Fibroblast of skin of right biceps (primary cell): ENCODE data around the gene CCR9.
A peak's percentile ranks its signal among the peaks of the same experiment; 100 is the strongest.

Experiments
- DNase-seq: peaks from one replicate; pipeline ENCODE4 v3.0.0-alpha.2; 2013

Gene CCR9

GRCh38 chr3:45910892-45911291, 24.5 kb downstream of the CCR9 start:
- no peak for DNase-seq

DNA sequence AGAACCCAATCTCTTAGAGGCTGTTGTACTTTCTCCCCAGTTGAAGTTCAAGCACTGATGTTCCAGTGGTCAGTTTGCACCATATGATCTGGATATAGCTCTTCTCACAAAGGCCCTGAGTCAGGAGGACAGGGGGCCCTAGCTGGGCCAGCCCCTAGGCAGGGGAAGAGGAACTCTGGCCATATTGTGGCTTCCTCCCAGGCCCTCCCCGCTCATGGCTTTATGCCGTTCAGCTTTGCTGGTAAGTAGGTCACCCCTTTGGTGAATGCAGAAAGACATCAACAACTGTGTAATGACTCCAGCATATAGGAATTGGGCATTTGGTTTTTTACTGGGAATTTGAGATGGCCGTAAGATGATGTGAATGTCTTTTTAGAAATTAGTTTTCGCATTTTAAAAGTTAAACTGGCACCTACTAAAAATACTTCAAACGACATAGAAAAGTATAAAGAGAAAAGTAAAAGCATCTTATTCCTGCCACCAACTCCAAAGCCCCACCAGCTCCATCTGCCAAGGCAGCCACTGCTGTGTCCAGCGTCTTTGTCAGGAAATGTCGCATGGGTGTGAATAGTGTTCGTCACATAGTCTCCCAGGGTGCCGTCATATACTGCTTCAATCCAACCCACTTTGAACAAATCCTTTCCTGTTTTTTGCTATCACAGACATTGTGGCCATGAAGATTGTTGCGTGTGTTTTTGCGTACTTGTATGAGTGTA, 25.3 kb downstream of the CCR9 start:
- DNase-seq: no peak

GRCh38 chr3:45912435-45912834, 26.1 kb downstream of the CCR9 start:
- DNase-seq: no peak

DNA sequence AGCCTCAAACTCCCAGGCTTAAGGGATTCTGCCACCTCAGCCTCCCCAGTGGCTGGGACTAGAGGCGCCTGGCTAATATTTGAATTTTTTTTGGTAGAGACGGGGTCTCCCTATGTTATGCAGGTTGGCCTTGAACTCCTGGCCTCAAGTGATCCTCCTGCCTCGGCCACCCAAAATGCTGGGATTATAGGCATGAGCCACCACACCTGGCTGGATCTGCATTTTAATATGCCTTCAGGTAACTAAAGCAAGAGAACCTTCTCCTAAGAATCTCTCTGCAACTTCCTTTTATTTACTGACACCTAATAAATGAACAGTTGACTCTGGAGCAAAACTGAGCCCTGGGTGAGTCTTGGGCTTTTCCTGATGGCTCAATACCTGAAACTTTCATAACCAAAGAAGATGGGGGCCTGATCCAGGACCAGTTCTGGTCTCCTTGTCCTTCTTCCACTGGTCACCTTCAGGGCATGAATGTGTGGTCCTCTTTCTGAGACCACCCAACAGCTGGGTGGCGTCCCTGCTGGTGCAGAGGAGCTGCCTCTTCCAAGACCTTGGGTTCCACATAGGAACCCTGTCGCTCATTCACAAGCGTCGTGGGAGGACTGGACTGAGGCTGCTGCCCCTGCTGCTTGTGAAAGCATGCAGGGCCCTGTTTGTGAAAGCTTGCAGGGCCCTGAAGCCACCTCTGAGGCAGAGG, 28.2 kb downstream of the CCR9 start:
- no peak for DNase-seq

- DNase-seq: no peak
These were observed 28.7 kb downstream of the CCR9 start for GRCh38 chr3:45915059-45915439.

DNA sequence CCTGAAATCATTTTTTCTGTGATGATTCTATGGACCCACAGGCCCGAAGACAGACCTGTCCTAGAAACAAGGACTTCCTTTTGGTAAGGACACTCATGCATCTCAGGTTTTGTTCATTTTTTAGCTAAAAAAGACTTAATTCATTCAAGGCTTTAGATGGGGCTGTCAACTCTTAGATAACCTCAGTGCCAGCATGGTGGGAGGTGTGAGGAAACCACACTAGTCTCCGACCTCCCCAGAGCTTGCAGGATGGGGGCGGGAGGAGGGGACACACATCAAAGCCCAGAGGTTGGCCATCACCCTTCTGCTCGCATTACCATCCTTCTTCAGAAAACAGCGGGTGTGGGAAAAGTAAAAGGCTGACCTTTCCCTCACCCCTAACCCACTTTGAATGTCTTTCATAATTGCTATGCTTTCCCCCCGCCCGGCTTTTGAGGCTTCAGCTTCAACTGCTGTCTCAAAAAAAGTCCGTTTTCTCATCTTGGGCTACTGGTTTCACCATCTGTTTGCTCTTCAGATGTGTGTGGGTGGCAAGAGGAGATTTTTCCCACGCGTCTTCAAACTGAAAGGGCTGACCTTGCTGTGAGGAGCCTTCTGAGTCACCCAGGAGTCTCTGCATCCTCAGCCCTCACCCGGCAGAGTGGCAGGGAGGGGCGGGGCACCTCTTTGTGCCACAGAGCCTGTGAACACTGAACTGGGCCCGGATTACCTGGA, 29.3 kb downstream of the CCR9 start:
- DNase-seq: peak; percentile 62

GRCh38 chr3:45917146-45917898, 31.0 kb downstream of the CCR9 start:
- no peak for DNase-seq

DNA sequence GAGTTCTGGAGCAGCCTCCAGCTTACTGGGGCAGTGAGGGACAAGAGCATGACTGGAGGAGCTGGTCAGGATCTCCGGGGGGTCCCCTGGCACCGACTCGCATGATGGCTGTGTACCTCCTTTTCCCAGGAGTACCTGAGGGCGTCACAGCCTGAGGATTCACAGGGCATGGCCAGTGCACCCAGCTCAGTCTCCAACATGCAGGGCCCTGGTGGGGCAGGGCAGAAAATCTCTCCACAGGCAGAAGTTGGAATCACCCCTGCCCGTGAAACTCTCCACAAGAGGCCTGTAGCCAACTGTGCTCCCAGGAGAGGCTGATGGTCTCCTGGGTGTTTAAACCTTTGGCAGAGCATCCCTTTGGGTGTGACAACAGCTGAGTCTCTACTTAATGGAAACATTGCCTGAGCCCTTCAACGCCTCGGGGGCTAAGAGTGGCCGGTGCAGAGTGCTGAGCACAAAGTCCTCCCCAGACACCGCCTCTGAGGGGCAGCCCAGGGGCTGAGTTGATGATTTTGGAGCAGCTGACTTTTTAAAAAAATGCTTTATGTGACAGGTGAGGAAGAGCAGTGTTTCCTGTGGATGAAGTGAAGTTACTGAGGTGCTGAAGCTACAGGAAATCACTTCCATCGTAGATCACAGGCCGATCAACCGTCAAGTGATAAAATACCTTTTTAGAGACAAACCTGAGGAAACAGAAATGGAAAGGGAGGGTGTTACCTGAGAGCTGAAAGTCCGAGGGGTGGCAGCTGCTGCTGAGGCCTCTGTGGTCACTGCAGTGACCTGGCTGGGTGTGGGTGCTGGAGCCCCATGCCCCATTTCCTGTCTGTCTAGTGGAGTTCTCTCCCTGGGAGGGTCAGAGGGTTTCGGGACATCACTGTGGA, 35.1 kb downstream of the CCR9 start:
- DNase-seq: no peak

- no peak for DNase-seq
These were observed 35.6 kb downstream of the CCR9 start for GRCh38 chr3:45922039-45922326.

DNA sequence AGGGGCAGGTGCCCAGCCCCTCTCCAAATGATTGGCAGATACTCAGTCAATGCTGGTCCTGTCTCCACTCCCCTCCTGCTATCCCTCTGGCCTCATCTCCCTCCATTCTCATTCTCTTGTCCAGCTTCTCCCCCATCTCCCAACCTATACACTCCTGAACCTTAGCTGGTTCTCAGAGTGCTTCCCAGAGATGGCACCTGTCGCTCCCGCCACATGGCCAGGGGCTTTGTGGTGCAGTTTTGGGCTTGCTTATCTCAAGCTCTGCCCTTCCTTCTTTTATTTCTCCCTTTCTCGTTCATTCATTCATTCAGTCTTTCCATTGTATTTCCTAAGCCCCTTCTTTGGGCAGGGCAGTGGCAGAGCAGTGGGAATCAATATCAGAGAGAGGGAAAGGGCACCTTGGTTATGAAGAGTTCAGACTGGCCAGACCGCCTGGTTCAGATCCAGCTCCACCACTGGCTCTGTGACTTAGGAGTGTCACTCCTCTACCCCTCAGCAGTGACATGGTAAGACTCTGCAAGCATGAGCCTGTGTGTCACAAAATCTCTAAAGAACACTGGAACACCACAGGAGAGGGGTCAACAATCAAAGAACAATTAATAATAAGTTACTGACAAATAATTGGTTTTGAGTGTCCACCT, 36.7 kb downstream of the CCR9 start:
- no peak for DNase-seq

- DNase-seq: peak; percentile 66
These were observed 37.4 kb downstream of the CCR9 start for GRCh38 chr3:45923755-45924154.

DNA sequence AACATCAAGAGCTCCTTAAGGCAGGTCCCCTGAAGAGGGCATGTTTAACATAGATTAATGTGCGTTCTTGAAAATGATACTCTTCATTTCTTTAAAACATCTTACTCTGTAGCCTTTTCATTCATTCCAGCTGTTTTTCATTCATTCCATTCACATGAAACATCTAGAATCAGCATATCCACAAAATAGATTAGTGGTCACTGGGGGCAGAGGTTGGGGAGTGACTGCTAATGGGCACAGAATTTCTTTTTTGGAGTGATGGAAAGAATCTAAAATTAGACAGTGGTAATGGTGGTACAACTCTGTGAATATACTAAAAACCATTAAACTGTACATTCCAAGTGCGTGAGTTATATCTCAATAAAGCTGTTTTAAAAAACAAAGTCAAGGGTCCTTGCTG, 41.5 kb downstream of the CCR9 start:
- DNase-seq: peak; percentile 55

- peak; percentile 40 for DNase-seq
These were observed 42.8 kb downstream of the CCR9 start for GRCh38 chr3:45929042-45929679.

DNA sequence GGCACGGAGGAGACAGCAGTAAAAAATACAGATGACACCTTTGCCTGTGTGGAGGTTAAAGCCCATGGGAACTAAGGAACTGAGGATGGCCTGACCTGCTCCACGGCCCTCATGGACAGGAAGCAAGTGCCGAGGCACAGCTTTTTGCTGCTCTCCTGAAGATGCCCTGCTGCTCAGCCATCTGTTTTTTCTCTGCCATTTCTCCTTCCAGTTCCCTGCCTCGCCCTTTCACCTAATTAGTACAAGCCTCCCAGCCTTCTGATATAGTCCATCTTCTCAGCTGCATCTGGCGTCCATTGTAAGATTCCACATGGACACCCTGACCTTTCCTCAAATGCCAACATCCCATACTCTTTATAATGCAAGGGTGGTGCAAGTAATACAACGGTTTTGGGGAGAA, 45.2 kb downstream of the CCR9 start:
- DNase-seq: no peak

DNA sequence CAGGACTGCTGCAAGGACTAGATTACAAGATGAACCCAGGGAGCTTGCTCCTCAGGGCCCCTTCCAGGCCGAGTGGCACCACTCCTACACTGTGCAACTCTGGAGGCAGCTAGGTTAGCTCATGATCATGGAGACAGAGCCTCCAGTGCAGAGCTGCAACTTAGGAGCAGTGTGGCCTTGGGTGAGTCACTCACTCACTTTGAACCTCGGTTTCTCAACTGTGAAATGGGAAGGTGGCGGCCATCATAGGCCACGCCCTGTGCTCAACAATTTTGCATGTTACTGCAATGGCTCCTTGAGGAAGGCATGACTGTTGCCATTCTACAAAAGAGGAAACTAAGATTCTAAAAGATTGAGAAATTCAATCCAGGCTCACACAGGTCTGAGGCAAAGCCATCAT, 45.8 kb downstream of the CCR9 start:
- no peak for DNase-seq

DNA sequence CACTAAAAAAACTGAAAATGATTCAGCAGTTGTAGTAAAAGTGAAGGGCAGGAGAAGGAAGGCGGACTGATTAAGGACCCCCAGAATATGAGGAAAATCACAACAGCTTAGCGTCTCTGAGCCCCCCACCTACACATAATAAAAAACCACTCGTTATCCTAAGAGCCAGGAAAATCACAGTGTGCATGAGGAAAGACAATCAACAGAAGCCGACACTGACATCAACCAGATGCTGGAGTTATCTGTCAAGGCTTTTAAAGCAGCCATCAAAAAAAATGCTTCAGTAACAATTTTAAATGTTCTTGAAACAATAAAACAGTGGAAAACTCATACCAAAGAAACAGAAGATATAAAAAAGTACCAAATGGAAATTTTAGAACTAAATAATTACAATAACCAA, 47.2 kb downstream of the CCR9 start:
- no peak for DNase-seq

DNA sequence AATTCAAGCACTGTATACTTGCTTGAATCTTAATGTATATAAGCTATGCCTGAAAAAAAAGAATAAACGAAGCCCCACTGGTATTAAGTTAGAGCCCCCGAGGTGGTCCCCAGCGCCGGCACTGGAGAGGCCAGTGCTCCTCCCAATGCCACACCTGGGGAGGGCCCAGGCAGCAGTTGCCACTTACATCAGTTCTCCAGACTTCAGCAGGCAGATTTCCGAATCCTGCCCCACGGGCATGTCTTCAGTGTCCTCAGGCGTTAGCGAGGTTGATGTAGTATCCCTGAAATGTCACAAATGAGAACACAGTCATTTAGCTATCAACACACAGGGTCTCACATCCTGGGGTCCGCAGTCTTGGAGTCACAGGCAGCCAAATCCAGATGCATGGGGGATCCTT, 49.9 kb downstream of the CCR9 start:
- DNase-seq: no peak

- no peak for DNase-seq
These were observed 51.1 kb downstream of the CCR9 start for GRCh38 chr3:45937206-45938042.

DNA sequence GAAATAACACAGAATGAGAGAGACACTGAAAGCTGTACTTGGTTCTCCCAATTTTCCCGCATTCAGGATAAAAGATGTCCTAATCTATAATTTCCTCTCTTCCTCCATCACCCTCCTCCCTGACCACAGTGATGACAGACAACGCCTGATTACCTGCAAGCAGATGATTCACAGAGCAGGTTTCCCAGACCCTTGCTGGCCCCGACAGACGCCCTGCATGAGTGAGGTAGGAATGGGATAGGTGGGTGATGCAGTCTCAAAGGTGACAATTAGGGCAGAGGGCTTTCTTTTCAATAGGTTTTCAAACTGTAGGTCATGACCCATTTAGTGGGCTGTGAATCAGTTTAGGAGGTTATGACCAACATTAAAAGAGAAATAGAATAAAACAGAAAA, 51.7 kb downstream of the CCR9 start:
- no peak for DNase-seq

GRCh38 chr3:45938864-45939263, 52.5 kb downstream of the CCR9 start:
- peak; percentile 81 for DNase-seq

DNA sequence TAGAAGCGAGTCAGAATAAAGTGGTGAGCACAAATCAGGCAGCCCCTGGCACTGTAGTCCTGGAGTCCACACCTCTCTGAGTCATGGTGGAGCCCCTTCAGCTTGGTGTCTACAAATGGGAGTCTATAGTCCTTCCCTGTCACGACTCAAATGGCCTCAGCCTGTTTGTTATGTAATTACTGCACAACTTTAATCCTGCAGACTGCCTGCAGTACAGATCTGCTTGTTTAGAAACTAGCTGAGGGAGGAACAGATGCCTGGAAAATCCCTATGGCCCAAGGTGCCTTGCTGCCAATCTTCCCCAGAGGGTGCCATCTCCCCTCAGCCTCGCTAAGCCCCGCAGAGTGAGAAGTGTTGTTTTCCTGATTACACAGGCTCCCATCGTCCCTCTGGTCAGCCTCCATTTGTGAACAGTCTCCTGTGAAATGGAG, 53.0 kb downstream of the CCR9 start:
- no peak for DNase-seq
